ENCODE results near the gene INAFM2.

The INAFM2 gene

DNA sequence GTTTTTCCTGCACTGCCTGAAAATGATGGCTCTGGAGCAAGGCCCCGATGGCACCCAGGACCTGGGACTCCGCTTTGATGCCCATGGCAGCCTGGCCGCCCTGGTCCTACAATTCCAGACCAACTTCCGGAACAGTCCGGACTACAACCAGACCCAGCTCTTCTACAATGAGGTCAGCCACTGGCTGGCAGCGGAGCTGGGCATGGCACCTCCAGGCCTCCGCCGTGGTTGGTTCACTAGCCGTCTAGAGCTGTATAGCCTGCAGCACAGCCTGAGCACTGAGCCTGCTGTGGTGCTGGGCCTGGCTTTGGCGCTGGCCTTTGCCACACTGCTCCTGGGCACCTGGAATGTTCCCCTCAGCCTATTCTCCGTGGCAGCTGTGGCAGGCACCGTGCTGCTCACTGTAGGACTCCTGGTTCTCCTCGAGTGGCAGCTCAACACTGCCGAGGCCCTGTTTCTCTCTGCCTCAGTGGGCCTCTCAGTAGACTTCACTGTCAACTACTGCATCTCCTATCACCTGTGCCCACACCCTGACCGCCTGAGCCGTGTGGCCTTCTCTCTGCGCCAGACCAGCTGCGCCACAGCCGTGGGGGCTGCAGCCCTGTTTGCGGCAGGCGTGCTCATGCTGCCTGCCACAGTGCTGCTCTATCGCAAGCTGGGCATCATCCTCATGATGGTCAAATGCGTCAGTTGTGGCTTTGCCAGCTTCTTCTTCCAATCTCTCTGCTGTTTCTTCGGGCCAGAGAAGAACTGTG is 45.4 kb downstream of the INAFM2 start:
- no peak overlapping the region for H3K4me3 ChIP-seq (ENCODE audit: low read length)
- DNase-seq (ENCODE audit: low read depth, low spot score), result no peak

DNA sequence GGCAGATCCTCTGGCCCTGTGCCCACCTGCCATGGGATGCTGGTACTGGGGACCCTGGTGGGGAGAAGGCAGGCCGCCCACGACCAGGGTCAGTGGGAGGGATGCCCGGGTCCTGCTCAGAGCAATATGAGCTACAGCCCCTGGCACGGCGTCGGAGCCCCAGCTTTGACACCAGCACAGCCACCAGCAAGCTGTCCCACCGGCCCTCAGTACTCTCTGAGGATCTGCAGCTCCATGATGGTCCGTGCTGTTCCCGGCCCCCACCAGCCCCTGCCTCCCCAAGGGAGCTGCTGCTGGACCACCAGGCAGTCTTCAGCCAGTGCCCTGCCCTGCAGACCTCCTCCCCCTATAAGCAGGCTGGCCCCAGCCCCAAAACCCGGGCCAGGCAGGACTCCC is 46.0 kb downstream of the INAFM2 start:
- H3K4me3 ChIP-seq (ENCODE audit: low read length), result no peak overlapping the region
- no peak for DNase-seq (ENCODE audit: low read depth, low spot score)

DNA sequence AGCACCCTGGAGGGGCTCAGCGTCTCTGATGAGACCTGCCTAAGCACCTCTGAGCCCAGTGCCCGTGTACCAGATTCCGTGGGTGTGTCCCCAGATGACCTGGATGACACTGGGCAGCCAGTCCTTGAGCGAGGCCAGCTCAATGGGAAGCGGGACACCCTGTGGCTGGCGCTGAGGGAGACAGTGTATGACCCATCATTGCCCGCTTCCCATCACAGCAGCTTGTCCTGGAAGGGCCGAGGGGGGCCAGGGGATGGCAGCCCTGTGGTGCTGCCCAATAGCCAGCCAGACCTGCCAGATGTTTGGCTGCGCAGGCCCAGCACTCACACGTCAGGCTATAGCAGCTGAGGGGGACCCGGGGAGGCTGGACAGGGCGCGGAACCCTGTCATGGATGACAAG is 46.5 kb downstream of the INAFM2 start:
- DNase-seq (ENCODE audit: low read depth, low spot score), result no peak
- H3K4me3 ChIP-seq (ENCODE audit: low read length), result no peak overlapping the region

DNA sequence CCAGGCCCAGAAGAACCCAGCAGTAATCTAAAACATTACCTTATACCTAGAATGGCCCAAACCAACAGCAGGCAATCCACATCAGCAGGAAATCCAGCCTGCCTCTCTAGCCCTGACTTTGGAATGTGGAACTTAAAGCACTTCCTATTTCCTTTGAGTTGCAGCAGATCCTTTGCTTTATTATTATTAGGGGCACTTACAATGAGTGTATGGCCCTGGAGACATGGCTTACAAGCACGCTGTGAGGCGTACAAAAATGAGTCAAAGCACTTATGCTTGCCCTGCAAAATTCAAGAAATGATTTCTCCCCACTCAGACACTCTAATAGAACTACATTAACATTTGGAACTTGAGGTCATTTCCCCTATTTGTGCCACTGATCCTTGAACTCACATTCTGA is 49.5 kb downstream of the INAFM2 start:
- no peak for DNase-seq (ENCODE audit: low read depth, low spot score)
- no peak overlapping the region for H3K4me3 ChIP-seq (ENCODE audit: low read length)

Measured in Jurkat, Clone E6-1 (cell line).